Measurements from ENCODE around the gene TRIM47. TPM values are rescaled to one million over a fixed set of nuclear protein-coding genes. Genes with fewer than 3 reads are reported as not detected.

Gene TRIM47
- total RNA-seq, 4 donors from 2014 or later: 10.3 to 23.0 (median 20.8) TPM

DNA sequence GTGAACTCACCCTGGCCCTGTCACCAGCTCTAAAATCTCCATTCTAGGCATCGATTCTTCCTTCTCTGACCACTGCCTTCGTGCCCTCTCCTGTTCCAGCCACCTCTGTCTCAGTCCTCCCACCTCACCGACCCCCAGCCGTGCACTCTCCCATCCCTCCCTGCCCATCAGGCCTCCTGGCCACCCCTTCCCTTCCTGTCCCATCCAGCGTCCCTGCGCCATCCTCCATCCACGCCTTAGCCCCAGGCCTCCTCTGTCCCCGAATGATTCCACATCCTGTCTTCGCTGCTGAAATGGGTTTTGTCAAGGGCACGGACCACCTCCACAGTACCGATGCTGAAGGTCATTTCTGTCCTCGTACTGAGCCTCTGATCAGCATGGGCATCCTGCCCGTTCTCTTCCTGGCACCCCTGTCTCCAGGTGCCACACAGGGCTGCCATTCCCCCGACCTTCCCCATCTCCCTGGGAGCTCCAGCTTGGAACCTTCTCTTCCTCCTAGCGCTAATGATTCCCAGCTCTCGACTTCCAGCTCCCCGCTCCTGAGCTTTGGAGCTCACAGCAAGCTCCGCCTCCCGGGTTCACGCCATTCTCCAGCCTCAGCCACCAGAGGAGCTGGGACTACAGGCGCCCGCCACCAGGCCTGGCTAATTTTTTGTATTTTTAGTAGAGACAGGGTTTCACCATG lies 15.8 kb upstream of the TRIM47 start:
- TF ChIP-seq, protein P1, sequence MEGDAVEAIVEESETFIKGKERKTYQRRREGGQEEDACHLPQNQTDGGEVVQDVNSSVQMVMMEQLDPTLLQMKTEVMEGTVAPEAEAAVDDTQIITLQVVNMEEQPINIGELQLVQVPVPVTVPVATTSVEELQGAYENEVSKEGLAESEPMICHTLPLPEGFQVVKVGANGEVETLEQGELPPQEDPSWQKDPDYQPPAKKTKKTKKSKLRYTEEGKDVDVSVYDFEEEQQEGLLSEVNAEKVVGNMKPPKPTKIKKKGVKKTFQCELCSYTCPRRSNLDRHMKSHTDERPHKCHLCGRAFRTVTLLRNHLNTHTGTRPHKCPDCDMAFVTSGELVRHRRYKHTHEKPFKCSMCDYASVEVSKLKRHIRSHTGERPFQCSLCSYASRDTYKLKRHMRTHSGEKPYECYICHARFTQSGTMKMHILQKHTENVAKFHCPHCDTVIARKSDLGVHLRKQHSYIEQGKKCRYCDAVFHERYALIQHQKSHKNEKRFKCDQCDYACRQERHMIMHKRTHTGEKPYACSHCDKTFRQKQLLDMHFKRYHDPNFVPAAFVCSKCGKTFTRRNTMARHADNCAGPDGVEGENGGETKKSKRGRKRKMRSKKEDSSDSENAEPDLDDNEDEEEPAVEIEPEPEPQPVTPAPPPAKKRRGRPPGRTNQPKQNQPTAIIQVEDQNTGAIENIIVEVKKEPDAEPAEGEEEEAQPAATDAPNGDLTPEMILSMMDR (IDR thresholded peaks at IDR 0.05; ENCODE audit: low read depth): no peak

DNA sequence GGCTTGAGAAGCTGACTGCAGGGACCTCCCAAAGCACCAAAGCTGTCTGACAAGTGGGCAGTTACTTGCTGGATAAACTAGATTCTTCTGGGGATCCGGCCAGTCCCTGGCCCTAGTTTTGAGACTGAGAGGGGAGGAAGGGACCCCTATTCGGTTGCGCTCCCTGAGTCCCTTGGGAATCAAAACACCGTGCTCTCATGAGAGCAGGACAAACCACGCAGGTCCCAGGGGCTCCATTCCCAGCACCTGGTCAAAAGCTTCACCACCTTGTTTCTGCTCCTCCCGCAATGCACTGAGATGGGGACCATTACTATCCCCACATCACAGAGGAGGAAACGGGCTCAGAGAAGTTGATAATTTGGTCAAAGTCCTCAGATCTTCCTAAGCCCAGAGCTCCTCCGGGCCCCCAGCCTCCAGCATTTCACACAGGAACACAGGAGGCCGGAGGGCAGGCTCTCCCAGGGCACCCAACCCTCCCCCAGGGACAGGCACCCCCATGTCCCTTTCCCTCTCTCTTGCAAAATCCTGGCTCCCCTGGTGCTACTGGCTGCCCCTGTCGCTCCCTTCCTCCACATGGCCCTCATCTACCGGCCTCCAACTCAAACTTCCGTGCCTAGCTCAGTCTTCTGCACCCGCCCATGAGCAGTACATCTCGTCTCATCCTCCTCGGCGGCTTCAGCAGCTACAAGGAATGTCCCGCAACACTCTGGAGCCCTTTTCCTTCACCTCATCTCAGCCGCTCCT lies 15.1 kb upstream of the TRIM47 start:
- TF ChIP-seq, protein P1 (IDR thresholded peaks at IDR 0.05; ENCODE audit: low read depth): no peak

DNA sequence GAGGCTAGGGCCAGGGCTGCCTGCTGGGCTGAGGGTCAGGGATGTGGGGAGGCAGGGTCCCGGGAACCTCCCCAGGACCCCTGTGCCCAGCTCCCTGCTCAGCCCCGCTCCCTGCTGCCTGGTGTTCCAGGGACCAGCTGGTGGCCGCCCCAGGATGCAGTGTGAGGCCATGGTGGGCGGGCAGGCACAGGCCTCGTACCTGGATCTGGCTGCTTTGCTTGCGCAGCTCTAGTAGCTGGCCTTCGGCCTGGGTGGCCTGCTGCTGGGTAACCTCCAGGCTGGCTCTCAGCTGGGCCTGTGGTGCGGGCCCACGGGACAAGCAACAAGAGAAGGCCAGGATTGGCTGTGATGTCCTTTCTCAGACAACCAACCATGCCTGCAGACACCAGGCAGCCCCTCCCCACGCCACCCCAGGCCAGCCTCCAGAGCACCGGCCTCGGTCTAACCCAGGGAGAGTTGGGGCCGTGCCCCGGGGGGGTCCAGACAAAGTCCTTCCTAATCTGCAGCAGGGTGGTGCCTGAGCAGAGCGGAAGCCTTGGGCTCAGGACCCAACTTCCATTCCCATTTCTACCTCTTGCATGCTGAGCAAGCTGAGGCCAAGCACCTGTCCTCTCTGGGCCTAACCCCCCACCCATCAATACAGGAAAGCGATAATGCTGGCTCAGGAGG lies 14.3 kb upstream of the TRIM47 start:
- TF ChIP-seq, protein P1 (IDR thresholded peaks at IDR 0.05; ENCODE audit: low read depth): no peak

DNA sequence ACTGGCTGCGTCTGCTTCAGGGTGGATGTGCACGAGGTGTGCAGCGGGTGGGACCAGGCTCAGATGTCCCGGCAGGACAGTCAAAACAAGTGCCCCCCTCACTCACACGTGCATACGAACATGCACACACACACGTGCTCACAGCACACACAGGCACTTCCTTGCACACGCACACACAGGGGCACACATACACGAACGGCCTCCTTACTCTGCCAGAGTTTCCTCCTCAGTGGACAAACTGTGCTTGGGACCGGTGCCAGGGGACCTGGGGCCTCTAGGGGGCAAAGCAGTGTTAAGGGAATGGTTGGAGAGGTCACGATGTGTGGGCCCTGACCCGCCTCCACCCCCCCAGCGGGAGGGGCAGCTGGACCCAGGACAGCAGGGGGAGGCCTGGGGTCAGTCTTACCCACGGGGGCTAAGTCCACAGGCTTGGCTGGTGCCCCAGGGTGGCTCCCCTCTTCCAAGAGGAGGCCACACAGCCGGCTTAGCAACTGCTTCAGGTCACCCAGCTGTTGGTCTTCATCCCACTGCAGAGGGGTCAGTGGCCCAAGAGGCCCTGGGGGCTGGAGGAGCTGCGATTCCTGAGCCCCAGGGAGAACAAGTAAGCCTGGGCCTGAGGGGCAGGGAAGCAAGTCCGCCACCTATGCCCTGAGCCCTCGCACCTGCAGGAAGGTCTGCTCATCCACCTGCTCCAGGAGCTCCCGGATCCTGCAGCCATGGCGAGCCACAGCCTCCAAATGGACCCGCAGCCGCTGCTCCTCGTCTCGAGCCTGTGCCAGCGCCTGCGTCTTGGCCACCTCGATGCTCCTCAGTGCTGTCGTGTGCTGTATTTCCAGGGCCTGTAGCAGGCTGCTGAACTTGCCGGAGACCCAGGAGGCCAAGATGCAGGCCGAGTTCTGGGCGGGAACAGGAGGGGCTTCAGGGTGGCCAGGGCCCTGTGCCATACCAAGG lies 13.5 kb upstream of the TRIM47 start:
- TF ChIP-seq, protein P1 (IDR thresholded peaks at IDR 0.05; ENCODE audit: low read depth): no peak

DNA sequence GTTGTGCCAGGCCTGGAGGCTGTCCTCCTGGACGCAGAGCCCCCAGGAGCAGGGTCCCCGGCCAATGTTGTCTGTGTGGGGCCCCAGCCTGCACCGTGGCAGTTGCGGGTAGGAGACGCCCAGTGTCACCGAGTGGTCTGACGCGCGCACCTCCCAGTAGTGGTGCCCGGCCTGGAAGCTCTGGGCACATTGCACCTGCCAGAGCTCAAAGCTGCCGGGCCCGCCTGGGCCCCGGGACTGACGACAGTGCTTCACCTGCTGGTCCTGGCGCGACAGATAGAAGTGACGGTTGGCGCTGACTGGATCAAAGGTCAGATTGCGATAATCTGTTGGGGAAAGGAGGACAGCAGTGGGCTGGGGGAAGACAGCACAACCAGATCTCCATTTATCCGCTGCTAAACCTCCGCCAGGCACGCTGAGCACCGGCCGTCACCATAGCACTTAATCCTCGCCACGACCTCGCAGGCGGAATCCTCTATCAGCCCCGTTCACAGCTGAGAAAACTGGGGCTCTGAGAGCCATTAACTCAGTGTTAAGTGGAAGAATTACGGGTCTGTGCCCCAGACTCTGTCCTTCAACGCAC lies 12.7 kb upstream of the TRIM47 start:
- TF ChIP-seq, protein P1 (IDR thresholded peaks at IDR 0.05; ENCODE audit: low read depth): no peak

DNA sequence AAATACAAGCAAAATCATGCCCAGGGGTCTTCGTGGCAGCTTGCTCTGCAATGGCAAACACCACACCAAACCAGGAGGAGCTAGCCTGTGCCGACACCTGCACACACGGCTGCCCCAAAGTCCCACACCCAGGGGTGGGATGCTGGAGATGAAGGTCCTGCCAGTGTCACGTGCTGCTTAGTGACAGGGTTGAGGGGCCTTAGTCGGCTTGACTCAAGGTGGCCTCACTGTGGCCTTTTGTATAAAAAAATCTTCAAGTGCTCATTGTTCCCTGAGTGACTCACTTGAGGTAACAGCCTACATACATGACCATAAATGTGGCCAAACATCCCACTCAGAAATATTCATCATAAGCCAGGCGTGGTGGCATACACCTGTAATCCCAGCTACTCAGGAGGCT lies 11.1 kb upstream of the TRIM47 start:
- TF ChIP-seq, protein P1 (IDR thresholded peaks at IDR 0.05; ENCODE audit: low read depth): no peak

Data from subcutaneous adipose tissue (tissue), 4 donors.